ENCODE data around the gene PTPRO.

DNA sequence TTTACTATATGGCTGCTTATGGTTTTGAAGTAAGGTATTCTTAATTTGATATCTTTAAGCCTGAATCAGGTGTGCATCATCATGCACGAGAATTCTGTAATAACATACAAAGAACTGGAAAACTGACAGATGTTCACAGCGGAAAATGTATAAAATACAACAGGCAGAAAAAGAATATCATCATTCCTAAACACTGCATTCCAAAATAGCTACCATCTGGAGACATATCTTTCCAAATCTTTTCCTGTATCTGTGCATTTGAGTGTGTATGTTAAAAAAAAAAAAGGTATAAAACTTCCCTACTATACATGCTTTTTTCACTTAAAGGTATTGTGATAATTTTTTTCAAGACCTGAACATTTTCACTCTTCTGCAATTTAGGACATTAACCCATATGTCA, 13.7 kb downstream of the PTPRO start:
- TF ChIP-seq, protein P1, sequence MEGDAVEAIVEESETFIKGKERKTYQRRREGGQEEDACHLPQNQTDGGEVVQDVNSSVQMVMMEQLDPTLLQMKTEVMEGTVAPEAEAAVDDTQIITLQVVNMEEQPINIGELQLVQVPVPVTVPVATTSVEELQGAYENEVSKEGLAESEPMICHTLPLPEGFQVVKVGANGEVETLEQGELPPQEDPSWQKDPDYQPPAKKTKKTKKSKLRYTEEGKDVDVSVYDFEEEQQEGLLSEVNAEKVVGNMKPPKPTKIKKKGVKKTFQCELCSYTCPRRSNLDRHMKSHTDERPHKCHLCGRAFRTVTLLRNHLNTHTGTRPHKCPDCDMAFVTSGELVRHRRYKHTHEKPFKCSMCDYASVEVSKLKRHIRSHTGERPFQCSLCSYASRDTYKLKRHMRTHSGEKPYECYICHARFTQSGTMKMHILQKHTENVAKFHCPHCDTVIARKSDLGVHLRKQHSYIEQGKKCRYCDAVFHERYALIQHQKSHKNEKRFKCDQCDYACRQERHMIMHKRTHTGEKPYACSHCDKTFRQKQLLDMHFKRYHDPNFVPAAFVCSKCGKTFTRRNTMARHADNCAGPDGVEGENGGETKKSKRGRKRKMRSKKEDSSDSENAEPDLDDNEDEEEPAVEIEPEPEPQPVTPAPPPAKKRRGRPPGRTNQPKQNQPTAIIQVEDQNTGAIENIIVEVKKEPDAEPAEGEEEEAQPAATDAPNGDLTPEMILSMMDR (IDR thresholded peaks at IDR 0.05; ENCODE audit: low read depth, low read length, poor library complexity, severe bottlenecking), result no peak
- TF ChIP-seq EZH2phosphoT487 (IDR thresholded peaks at IDR 0.05; ENCODE audit: borderline replicate concordance, low read length), result no peak
